NCI-H510A treated with DMSO at 0.1 percent for 48 hours (cell line): ENCODE results near the gene BTAF1.
"Not testable (repeated sequence)": the region's sequence is repeated elsewhere in the genome, so short reads cannot be mapped to it uniquely, and the experiment has no call there.

Source experiments
- DNase-seq: peaks from one replicate; lab custom pipeline; 2025; lab: John Stamatoyannopoulos, UW

Gene BTAF1

DNA sequence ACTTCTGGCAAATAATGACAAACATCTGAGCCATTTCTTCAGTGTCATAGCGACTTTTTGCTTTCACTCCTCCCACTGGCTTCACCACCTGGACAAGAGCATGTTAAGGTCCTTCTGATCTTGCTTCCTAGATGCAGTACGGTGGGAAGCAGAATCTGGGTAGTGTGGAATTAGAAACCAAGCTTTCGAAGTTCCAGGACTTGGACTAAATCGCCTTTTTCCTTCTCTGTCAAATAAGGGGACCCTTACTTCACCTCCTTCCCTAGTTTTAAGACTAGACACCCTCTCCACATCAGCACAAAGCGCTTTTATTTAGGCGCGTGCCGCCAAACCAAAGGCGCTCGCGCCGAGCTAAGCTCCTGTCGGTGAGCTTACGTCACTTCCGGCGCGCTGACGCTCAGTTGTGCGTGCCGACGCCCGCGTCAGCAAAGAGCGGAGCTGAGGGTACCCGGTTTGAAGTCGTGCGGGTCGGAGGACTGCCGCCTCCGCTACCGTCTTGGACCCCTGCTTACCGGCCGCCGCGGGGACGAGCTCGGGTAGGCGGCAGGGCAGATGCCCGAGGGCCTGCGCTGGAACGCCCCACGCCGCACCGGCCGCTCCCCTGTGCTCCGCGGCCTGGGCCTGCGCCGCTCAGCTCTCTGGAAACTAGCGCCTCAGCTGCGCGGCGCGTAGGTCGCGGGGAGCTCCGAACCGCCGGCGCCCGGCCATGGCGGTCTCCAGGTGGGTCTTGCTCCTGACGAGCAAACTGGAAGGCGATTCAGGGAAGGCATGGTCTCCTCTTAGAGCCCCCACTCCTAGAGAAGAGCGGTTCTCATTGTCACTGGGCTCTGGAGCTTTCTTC is at the start of gene BTAF1:
Gene BTAF1 (plus strand): TSS at position 400 of the 841 bp plus-strand sequence. CDS start 307 bp downstream, at position 707.
- peak; percentile 84 for DNase-seq

GRCh38 chr10:91875156-91875555 is 48.4 kb upstream of the BTAF1 start:
- DNase-seq: no peak

- no peak for DNase-seq
Measured at GRCh38 chr10:91875779-91876178, 47.8 kb upstream of the BTAF1 start.

- no peak for DNase-seq
Measured at GRCh38 chr10:91879515-91880170, 43.9 kb upstream of the BTAF1 start.

- DNase-seq: no peak
Measured at GRCh38 chr10:91880310-91880709, 43.3 kb upstream of the BTAF1 start.

DNA sequence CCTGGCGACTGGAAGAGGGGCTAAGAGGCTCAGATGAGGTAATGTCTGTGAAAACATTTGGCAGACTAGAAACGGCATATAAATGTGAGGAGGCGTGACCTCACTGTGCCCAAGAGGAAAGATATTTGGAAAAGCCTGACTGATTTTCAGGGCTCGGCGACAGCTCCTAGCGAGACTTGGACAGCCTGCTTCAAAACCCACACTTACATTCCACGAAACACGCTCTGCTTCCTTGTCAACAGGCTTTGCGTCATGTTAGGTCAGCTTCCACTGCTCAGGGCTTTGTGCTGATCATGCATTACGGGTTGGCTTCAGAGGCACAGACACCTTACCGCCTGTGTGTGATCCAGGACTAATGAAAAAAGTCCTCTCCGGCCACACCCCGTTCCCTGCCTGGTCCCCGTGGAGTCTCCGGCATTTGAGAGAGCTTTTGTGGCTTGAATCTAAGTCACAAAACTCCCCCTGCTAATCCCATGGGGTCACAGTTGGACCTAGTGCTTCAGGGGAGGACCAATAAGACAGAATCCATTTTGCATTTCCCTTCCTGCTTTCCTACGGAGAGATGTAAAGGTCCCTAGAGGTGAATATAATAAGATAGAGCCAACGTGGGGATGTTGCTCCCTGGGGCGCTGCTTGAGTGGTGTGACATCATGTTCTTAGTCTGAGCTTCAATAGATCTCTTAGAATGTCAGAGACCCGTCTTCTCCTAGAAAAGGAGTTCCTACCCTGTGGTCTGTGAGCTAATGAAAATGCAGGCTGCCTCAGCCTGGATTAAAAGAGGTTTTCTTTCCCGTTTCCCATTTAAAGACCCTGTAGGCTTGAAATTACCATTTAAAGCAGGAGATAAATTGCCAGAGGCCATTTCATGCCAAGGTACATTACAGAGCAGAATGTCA is 39.8 kb upstream of the BTAF1 start:
- DNase-seq: peak; percentile 8

DNA sequence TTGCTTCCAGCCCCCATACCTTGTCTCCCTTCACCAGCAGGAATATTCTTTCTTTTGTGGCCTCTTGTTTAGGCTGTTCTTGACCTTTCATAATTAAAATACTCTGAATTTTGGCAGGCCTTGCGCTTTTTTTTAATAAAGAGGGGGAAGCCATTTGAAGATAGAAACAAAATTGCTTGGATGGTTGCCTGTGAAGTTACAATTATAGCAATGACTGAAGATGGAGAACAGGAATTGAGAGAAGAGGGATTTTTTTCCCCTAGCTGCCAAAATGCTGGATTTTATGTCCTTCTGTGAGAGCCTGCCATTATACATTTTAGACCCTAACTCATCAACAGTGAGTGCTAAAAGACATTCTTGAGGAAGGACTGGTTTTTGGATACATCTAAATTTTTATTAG is 39.0 kb upstream of the BTAF1 start:
- DNase-seq: no peak

GRCh38 chr10:91885362-91886079 is 38.0 kb upstream of the BTAF1 start:
- no peak for DNase-seq

DNA sequence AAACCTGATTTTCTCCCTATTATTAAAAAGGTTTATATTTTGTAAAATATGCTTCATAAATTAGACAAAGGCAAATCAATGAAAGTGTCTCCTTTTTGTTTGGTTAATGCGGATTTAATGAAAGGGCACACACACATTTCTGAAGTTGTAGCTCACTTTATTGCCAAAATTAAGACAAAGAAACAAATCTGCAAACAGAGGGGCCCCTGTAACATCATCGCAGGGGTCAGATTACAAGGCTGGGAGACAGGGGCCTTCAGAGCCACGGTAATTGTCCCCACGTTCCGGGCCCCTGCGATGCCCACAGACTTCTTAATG is 36.7 kb upstream of the BTAF1 start:
- DNase-seq: no peak

- no peak for DNase-seq
Measured at GRCh38 chr10:91887272-91888076, 36.1 kb upstream of the BTAF1 start.

- DNase-seq: no peak
Measured at GRCh38 chr10:91891125-91892001, 32.2 kb upstream of the BTAF1 start.

DNA sequence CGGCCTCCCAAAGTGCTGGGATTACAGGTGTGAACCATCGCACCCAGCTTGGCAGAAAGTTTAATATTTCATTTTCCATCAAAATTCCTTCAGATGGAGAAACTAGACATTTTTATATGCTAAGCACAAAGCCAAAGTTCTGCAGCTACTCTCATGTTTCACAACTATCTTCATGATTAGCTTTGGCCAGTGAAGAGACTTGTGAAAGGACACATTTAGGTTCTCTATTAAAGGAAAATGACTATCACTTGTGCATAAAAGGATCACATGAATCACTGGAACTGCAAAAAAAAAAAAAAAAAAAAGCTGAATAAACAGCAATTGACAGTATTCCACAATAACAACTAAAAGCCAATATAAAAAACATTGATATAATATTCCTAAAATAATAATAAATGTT is 30.5 kb upstream of the BTAF1 start:
- no peak for DNase-seq

- not testable (repeated sequence) for DNase-seq
Measured at GRCh38 chr10:91894261-91894685, 29.3 kb upstream of the BTAF1 start.

DNA sequence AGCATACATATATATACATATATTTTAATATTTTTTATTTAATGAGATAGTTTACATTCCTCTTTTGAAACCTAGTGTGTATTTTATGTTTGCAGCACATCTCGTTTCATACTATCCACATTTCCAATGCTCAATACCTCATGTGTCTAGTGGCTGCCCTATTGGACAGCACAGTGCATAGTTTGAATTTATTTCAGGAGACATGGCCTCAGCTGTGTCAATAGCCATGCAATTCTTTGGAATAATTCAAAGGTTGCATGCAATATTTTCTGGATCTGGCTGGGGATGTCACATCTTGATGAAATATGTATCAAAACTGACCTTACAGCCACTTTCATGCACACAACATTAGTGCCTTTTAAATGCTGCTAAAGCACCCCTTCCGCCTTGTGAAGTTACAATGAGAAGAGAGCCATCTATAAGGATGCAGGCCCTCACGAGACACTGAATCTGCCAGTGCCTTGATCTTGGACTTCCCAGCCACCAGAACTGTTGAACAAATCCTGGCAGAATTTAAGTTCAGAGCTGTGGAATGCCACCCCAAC is 27.3 kb upstream of the BTAF1 start:
- no peak for DNase-seq

GRCh38 chr10:91897421-91897820 is 26.1 kb upstream of the BTAF1 start:
- no peak for DNase-seq

DNA sequence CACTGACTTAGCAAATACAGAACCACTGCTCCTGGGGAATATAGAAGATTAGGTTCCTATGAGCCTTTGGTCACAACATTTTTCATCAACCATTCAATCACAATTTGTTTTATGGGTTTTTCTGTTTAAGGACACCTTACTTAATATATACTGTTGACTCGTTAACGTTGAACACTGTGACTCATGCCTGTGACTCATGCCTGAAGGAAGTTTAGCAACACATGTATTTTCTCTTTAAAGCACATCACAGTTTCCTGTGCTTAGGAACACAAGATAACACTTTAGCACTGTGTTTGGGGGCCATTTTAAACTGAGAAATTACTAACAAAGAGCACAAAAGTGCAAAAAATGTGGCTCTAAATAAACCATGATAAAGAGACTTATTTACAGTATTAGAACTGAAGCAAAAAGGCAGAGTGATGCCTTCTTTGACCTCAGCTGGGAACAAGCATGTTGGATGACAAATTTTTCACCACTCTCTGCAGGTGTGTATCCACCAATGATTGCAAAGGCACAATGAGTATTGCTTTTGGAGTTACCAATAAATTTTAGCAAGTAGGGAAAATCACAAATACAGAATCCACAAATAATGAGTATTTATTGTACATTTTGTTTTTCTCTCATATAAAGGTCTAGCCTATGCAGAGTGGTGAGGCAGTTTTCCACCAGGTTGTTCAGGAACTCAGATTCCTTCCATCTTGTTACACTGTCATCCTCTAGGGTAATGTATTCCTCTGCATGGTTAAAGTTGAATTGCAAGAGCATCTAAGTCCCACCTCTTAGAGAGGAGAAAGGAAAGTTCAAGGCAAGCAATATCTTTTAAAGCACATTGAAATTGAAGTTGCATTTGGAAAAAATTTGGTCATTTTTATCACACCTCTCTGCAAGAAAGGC is 21.5 kb upstream of the BTAF1 start:
- no peak for DNase-seq

DNA sequence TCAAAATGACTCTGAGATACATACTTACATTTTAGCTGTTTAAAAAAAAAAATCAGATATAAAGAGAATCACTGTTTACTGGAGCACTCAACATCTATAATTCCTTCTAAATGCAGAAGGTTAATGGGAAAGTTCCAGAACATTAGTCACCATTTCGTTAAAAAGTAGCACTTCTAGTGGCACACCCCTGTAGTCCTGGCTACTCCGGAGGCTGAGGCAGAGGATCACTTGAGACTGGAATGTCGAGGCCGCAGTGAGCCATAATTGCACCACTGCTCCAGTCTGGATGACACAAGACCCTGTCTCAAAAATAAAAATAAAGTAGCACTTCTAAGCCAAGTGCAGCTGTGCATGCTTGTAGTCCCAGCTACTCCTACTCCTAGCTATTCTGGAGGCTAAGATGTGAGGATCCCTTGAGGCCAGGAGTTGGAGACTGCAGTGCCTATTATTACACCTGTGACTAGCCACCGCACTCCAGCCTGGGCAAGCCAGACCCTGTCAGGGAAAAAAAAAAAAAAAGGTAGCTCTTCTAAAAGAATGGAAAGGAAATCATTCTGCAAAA is 16.5 kb upstream of the BTAF1 start:
- DNase-seq: no peak

GRCh38 chr10:91907914-91908336 is 15.6 kb upstream of the BTAF1 start:
- DNase-seq: no peak
